Astrocyte (in vitro differentiated cells and primary cell): Measurements from ENCODE around the gene SLCO4A1. TPM values are rescaled to one million over a fixed set of nuclear protein-coding genes. Genes with fewer than 3 reads are reported as not detected.

Experiments used
- DNase-seq: peaks from one replicate; pipeline ENCODE4 v3.0.0-alpha.2; 2010; ENCODE audit warnings: low read depth
- FAIRE-seq: peaks from 2 replicates; lab custom pipeline; 2011; peaks lifted over from hg19 to GRCh38; lab: Jason Lieb, UNC
- H2AFZ ChIP-seq: 2 replicates; pipeline ENCODE4 v1.6.0; 2012; ENCODE audit warnings: low read depth, low read length, inconsistent platforms
- H3K27ac ChIP-seq: 2 replicates; pipeline ENCODE4 v1.5.1; 2011; ENCODE audit warnings: low read depth, low read length, inconsistent platforms
- H3K27me3 ChIP-seq: 2 replicates; pipeline ENCODE4 v1.6.0; 2011; ENCODE audit warnings: low read length, inconsistent platforms; ENCODE audit not compliant: insufficient read depth
- H3K36me3 ChIP-seq: 2 replicates; pipeline ENCODE4 v1.5.1; 2011; ENCODE audit warnings: low read length, inconsistent platforms; ENCODE audit not compliant: insufficient read depth
- H3K4me1 ChIP-seq: 2 replicates; pipeline ENCODE4 v1.5.1; 2011; ENCODE audit warnings: low read length, inconsistent platforms; ENCODE audit not compliant: insufficient read depth
- H3K4me2 ChIP-seq: 2 replicates; pipeline ENCODE4 v1.6.0; 2012; ENCODE audit warnings: low read length, inconsistent platforms
- H3K4me3 ChIP-seq: 2 replicates; pipeline ENCODE4 v1.5.1; 2011; ENCODE audit warnings: low read depth, mild to moderate bottlenecking, low read length, inconsistent platforms; ENCODE audit not compliant: insufficient read depth
- H3K79me2 ChIP-seq: 2 replicates; pipeline ENCODE4 v1.6.0; 2012; ENCODE audit warnings: mild to moderate bottlenecking, low read length, inconsistent platforms; ENCODE audit not compliant: insufficient read depth
- H3K9ac ChIP-seq: 2 replicates; pipeline ENCODE4 v1.6.0; 2012; ENCODE audit warnings: mild to moderate bottlenecking, low read length, inconsistent platforms
- H3K9me3 ChIP-seq: 2 replicates; pipeline ENCODE4 v1.5.1; 2012; ENCODE audit warnings: low read depth, mild to moderate bottlenecking, low read length, inconsistent platforms; ENCODE audit not compliant: insufficient read depth
- H4K20me1 ChIP-seq: 2 replicates; pipeline ENCODE4 v1.6.0; 2012; ENCODE audit warnings: low read length, inconsistent platforms; ENCODE audit not compliant: insufficient read depth
- H3K27ac Mint-ChIP-seq: one replicate; pipeline ENCODE4 v1.8.0; 2021; ENCODE audit warnings: mild to moderate bottlenecking, mixed read lengths; ENCODE audit not compliant: unreplicated experiment
- H3K27me3 Mint-ChIP-seq: one replicate; pipeline ENCODE4 v1.8.0; 2021; ENCODE audit warnings: low read depth, mixed read lengths; ENCODE audit not compliant: unreplicated experiment
- H3K36me3 Mint-ChIP-seq: one replicate; pipeline ENCODE4 v1.8.0; 2021; ENCODE audit warnings: low read depth, mixed read lengths; ENCODE audit not compliant: unreplicated experiment
- H3K4me1 Mint-ChIP-seq: one replicate; pipeline ENCODE4 v1.8.0; 2021; ENCODE audit warnings: low read depth, mixed read lengths; ENCODE audit not compliant: unreplicated experiment
- H3K4me3 Mint-ChIP-seq: one replicate; pipeline ENCODE4 v1.8.0; 2021; ENCODE audit warnings: mild to moderate bottlenecking, moderate library complexity, mixed read lengths; ENCODE audit not compliant: unreplicated experiment
- H3K9me3 Mint-ChIP-seq: one replicate; pipeline ENCODE4 v1.8.0; 2021; ENCODE audit warnings: mild to moderate bottlenecking, mixed read lengths; ENCODE audit not compliant: unreplicated experiment
- CTCF ChIP-seq: IDR thresholded peaks from 2 replicates; pipeline ENCODE4 v1.5.1; 2011; ENCODE audit warnings: low read depth, mild to moderate bottlenecking, inconsistent platforms, low read length, moderate library complexity; ENCODE audit not compliant: insufficient read depth
- EZH2 ChIP-seq: IDR thresholded peaks from 2 replicates; pipeline ENCODE4 v1.6.1; 2012; ENCODE audit warnings: mild to moderate bottlenecking, low read length, inconsistent platforms; ENCODE audit not compliant: insufficient read depth
- total RNA-seq: library from RNA; stranded (reverse); gene quantifications from 2 replicates; pipeline ENCODE4 v1.2.1, GENCODE V29; 2021

Gene SLCO4A1
- total RNA-seq, 1 donor from 2014 or later = 0.43 TPM

- FAIRE-seq (no peak), DNase-seq (peak; percentile 89)
- H3K27me3 ChIP-seq = no peaks in the 10 kb centered on the region
- peaks cover 10% of the 10 kb centered on the region for H3K4me1 ChIP-seq
- peak overlapping the region; percentile 63 for H3K9ac ChIP-seq
- H4K20me1 ChIP-seq = no peaks in the 10 kb centered on the region
- H3K36me3 ChIP-seq = no peaks in the 10 kb centered on the region
- Mint-ChIP-seq H3K27ac (peak overlapping the region; percentile 58), H3K36me3 (no peaks in the 10 kb centered on the region), H3K4me3 (no peak overlapping the region), H3K9me3 (no peaks in the 10 kb centered on the region), H3K4me1 (peaks cover 5% of the 10 kb centered on the region), H3K27me3 (peaks cover 21% of the 10 kb centered on the region)
- no peaks in the 10 kb centered on the region for H3K79me2 ChIP-seq
- H3K27ac ChIP-seq = peak overlapping the region; percentile 57
- TF ChIP-seq CTCF = no peak
- TF ChIP-seq EZH2 = no peak
- peak overlapping the region; percentile 49 for H3K4me3 ChIP-seq
- no peaks in the 10 kb centered on the region for H3K9me3 ChIP-seq
- H2AFZ ChIP-seq = peak overlapping the region; percentile 93
- peak overlapping the region; percentile 85 for H3K4me2 ChIP-seq
Measured at GRCh38 chr20:62652041-62652893, 10.0 kb downstream of the SLCO4A1 start.

DNA sequence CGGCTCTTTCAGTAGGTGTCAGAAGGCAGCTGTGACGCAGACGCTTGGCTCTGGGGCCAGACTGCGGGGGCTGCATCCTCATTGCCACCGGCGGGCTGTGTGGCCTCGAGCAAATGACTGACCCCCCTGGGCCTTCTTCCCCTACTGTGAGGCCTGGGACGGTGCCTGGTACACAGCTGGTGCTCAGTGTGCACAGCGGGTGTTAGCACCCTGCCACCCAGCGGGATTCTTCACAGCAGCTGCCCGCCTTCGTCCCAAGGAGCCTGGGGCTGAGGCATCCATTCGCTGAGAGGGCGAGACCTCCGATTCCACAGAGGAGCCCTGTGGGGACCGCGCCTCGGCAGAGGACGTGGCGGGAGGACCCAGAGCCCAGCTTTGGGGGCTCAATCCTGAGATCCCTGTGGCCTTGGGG lies 10.6 kb downstream of the SLCO4A1 start:
- Histone ChIP-seq H3K27ac (no peak overlapping the region), H3K36me3 (no peaks in the 10 kb centered on the region), H3K27me3 (no peaks in the 10 kb centered on the region), H3K4me3 (no peak overlapping the region), H3K9me3 (no peaks in the 10 kb centered on the region), H3K9ac (peak overlapping the region; percentile 63), H3K4me1 (peaks cover 10% of the 10 kb centered on the region), H2AFZ (no peak overlapping the region), H3K4me2 (peak overlapping the region; percentile 85), H3K79me2 (no peaks in the 10 kb centered on the region), H4K20me1 (no peaks in the 10 kb centered on the region)
- peaks cover 5% of the 10 kb centered on the region for H3K4me1 Mint-ChIP-seq
- TF ChIP-seq EZH2 (no peak), CTCF (no peak)
- H3K27me3 Mint-ChIP-seq = peaks cover 21% of the 10 kb centered on the region
- no peak overlapping the region for H3K4me3 Mint-ChIP-seq
- DNase-seq = no peak
- no peaks in the 10 kb centered on the region for H3K36me3 Mint-ChIP-seq
- no peak overlapping the region for H3K27ac Mint-ChIP-seq
- FAIRE-seq = no peak
- H3K9me3 Mint-ChIP-seq = no peaks in the 10 kb centered on the region

DNA sequence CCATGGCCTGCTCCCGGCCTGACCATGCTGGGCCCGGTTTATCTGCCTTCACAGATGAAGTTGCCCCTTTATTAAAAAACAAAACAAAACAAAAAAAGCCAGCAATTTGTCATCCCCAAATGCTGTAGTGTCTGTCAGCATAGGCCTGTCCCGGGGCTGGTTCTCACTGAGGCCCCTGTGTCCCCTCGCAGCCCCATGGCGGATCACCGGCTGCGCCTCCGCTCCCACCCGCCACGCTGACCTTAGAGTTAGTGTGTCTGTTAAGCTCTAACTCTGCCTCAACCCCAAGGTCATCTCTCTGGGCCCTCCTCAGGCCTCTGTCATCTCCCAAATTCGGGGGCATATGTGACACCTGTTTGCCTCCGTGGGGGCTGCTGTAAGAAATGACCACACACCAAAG lies 11.1 kb downstream of the SLCO4A1 start:
- Mint-ChIP-seq H3K36me3 (no peaks in the 10 kb centered on the region), H3K4me1 (peaks cover 5% of the 10 kb centered on the region), H3K4me3 (no peak overlapping the region), H3K27me3 (peaks cover 21% of the 10 kb centered on the region), H3K9me3 (no peaks in the 10 kb centered on the region), H3K27ac (no peak overlapping the region)
- Histone ChIP-seq H3K4me1 (peaks cover 10% of the 10 kb centered on the region), H3K36me3 (no peaks in the 10 kb centered on the region), H3K27ac (no peak overlapping the region), H3K79me2 (no peaks in the 10 kb centered on the region), H3K4me2 (no peak overlapping the region), H4K20me1 (no peaks in the 10 kb centered on the region), H2AFZ (no peak overlapping the region), H3K9me3 (no peaks in the 10 kb centered on the region), H3K9ac (no peak overlapping the region), H3K27me3 (no peaks in the 10 kb centered on the region), H3K4me3 (no peak overlapping the region)
- no peak for TF ChIP-seq CTCF
- no peak for TF ChIP-seq EZH2
- FAIRE-seq (no peak), DNase-seq (no peak)
